MM.1S (cell line): ENCODE measurements around the gene WDR1.

Source experiments
- EZH2 ChIP-seq: fragments of 300-600 bp; sonication (generic); optimal IDR thresholded peaks from 2 replicates; pipeline ENCODE3; 2017; ENCODE audit warnings: low read depth, mild to moderate bottlenecking, antibody characterized with exemption, low read length, mixed read lengths
- TF ChIP-seq, protein P1 (sequence below): fragments of 300-600 bp; sonication (generic); IDR thresholded peaks from 2 replicates; pipeline ENCODE4 v1.5.1; 2016; ENCODE audit warnings: antibody characterized with exemption, low read length, mixed read lengths

DNA sequence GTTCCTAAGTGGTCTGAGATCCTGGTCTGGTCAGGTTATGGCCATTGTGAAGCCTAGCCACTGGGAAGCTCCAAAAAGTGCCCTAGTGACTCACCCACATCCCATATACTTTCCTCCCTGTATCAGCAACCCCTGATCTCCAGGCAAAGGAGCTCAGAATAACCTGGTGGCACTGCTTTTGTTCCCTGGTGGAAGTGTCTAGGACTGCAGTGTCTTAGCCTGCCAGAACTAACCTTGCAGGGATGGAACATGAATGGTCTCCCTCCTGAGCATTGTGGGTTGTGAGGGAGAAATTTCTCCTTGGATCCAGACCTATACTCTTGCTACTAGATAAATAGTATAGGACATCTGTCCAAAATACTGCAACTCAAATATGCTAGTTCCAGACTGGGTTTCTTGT is 27.9 kb upstream of the WDR1 start:
- TF ChIP-seq, protein P1, sequence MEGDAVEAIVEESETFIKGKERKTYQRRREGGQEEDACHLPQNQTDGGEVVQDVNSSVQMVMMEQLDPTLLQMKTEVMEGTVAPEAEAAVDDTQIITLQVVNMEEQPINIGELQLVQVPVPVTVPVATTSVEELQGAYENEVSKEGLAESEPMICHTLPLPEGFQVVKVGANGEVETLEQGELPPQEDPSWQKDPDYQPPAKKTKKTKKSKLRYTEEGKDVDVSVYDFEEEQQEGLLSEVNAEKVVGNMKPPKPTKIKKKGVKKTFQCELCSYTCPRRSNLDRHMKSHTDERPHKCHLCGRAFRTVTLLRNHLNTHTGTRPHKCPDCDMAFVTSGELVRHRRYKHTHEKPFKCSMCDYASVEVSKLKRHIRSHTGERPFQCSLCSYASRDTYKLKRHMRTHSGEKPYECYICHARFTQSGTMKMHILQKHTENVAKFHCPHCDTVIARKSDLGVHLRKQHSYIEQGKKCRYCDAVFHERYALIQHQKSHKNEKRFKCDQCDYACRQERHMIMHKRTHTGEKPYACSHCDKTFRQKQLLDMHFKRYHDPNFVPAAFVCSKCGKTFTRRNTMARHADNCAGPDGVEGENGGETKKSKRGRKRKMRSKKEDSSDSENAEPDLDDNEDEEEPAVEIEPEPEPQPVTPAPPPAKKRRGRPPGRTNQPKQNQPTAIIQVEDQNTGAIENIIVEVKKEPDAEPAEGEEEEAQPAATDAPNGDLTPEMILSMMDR = no peak
- no peak for TF ChIP-seq EZH2
